GM12878 (cell line): Measurements from ENCODE around the gene MCM3AP. TPM values are rescaled to one million over a fixed set of nuclear protein-coding genes. Genes with fewer than 3 reads are reported as not detected.

ENCODE experiments used
- ATF3 ChIP-seq: IDR thresholded peaks from 2 replicates; pipeline ENCODE4 v1.6.1; 2011; ENCODE audit warnings: low read depth, mild to moderate bottlenecking, low read length, moderate library complexity, borderline replicate concordance; ENCODE audit errors: extremely low read depth
- CEBPZ ChIP-seq: fragments of 150-350 bp; IDR thresholded peaks from 2 replicates; pipeline ENCODE4 v1.6.1; 2016; ENCODE audit warnings: low read depth, low read length
- PML ChIP-seq: IDR thresholded peaks from 2 replicates; pipeline ENCODE4 v1.6.1; 2012; ENCODE audit warnings: low read length, inconsistent platforms
- RFX5 ChIP-seq: IDR thresholded peaks from 2 replicates; pipeline ENCODE4 v1.6.1; 2011; ENCODE audit warnings: low read depth, low read length, improper control_type of control experiment
- SIN3A ChIP-seq: IDR thresholded peaks from 2 replicates; pipeline ENCODE4 v1.6.1; 2012; ENCODE audit warnings: low read depth, low read length, improper control_type of control experiment
- SP1 ChIP-seq: IDR thresholded peaks from one replicate; pipeline ENCODE4 v1.6.1; 2011; ENCODE audit warnings: low read depth, low read length
- YBX1 ChIP-seq: fragments of 450-650 bp; IDR thresholded peaks from 2 replicates; pipeline ENCODE4 v1.6.1; 2016; ENCODE audit warnings: antibody characterized with exemption
- ZNF687 ChIP-seq: fragments of 450-650 bp; IDR thresholded peaks from 2 replicates; pipeline ENCODE4 v1.6.1; 2017; ENCODE audit warnings: mild to moderate bottlenecking, moderate library complexity
- polyA plus RNA-seq, 11 experiments: library from polyadenylated mRNA; depleted of rRNA in 4 of 11; unstranded in 6 of 11; stranded (reverse) in 5 of 11; fragments of >200 nt; fragmentation: Nextera tagmentation in 4 of 11; fragmentation: Illumina TruSeq in 1 of 11; extraction: Ambion mirVana in 4 of 11; extraction: Trizol in 1 of 11; gene quantifications; 1 replicate in 1 of 11; 2 replicates in 10 of 11; pipeline versions ENCODE4 v1.2.1 to v1.2.3, GENCODE V29; 2011 to 2016; ENCODE audit warnings: inconsistent platforms in 2 of 11, missing spikeins in 2 of 11, low read depth in 1 of 11
- total RNA-seq, 4 experiments: library from RNA; depleted of rRNA in 3 of 4; stranded (reverse); fragments of >200 nt in 3 of 4; fragmentation: Illumina TruSeq in 1 of 4; extraction: Trizol in 1 of 4; gene quantifications; 2 replicates each; pipeline versions ENCODE4 v1.2.1 to v1.2.3, GENCODE V29; 2013 to 2021
- TF ChIP-seq, protein P1 (sequence below): IDR thresholded peaks from 2 replicates; pipeline ENCODE4 v1.6.1; 2012; ENCODE audit warnings: mild to moderate bottlenecking, low read depth, low read length
- TF ChIP-seq, protein P2 (sequence below): fragments of 450-650 bp; IDR thresholded peaks from 2 replicates; pipeline ENCODE4 v1.6.1; 2014; ENCODE audit warnings: mild to moderate bottlenecking

MCM3AP gene
- total and polyA plus RNA-seq, 10 of the 15 experiments (the other 5 are each of a cell fraction or from before 2014, with no cell fraction given) = 6.1 to 95.7 (median 47.0) TPM

GRCh38 chr21:46215436-46216131, 69.8 kb downstream of the MCM3AP start (continued):
- TF ChIP-seq, protein P1, sequence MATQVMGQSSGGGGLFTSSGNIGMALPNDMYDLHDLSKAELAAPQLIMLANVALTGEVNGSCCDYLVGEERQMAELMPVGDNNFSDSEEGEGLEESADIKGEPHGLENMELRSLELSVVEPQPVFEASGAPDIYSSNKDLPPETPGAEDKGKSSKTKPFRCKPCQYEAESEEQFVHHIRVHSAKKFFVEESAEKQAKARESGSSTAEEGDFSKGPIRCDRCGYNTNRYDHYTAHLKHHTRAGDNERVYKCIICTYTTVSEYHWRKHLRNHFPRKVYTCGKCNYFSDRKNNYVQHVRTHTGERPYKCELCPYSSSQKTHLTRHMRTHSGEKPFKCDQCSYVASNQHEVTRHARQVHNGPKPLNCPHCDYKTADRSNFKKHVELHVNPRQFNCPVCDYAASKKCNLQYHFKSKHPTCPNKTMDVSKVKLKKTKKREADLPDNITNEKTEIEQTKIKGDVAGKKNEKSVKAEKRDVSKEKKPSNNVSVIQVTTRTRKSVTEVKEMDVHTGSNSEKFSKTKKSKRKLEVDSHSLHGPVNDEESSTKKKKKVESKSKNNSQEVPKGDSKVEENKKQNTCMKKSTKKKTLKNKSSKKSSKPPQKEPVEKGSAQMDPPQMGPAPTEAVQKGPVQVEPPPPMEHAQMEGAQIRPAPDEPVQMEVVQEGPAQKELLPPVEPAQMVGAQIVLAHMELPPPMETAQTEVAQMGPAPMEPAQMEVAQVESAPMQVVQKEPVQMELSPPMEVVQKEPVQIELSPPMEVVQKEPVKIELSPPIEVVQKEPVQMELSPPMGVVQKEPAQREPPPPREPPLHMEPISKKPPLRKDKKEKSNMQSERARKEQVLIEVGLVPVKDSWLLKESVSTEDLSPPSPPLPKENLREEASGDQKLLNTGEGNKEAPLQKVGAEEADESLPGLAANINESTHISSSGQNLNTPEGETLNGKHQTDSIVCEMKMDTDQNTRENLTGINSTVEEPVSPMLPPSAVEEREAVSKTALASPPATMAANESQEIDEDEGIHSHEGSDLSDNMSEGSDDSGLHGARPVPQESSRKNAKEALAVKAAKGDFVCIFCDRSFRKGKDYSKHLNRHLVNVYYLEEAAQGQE = no peak
- TF ChIP-seq ZNF687 (no peak), RFX5 (no peak), ATF3 (no peak), YBX1 (no peak), SIN3A (no peak), PML (no peak), SP1 (no peak), CEBPZ (no peak)
- TF ChIP-seq, protein P2, sequence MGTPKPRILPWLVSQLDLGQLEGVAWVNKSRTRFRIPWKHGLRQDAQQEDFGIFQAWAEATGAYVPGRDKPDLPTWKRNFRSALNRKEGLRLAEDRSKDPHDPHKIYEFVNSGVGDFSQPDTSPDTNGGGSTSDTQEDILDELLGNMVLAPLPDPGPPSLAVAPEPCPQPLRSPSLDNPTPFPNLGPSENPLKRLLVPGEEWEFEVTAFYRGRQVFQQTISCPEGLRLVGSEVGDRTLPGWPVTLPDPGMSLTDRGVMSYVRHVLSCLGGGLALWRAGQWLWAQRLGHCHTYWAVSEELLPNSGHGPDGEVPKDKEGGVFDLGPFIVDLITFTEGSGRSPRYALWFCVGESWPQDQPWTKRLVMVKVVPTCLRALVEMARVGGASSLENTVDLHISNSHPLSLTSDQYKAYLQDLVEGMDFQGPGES = no peak
- TF ChIP-seq, all 136 proteins: peak for 0
